Gastrocnemius medialis (tissue), 4 donors: ENCODE results near the gene SALL3.

Experiments used
- CTCF ChIP-seq, 5 experiments: fragments of 450-650 bp in 3 of 5; fragments of 200-600 bp in 2 of 5; sonication (generic) in 2 of 5; IDR thresholded peaks in 4 of 5; conservative IDR thresholded peaks in 1 of 5; 1 replicate in 4 of 5; 2 replicates in 1 of 5; pipeline ENCODE4 v1.5.1; 2016 to 2019; ENCODE audit warnings: antibody characterized with exemption in 5 of 5, mild to moderate bottlenecking in 3 of 5, moderate library complexity in 3 of 5
- POLR2A ChIP-seq, 2 donors: fragments of 450-650 bp; IDR thresholded peaks; one replicate each; pipeline ENCODE4 v1.6.1; 2017; ENCODE audit warnings: antibody characterized with exemption in 2 of 2, mild to moderate bottlenecking in 2 of 2, moderate library complexity in 2 of 2

GRCh38 chr18:78965917-78966792 lies 13.5 kb upstream of the SALL3 start:
- TF ChIP-seq CTCF (IDR thresholded peaks at IDR 0.05 in 4 of 5, conservative IDR thresholded peaks at IDR 0.05 in 1 of 5) (no peak), POLR2A (IDR thresholded peaks at IDR 0.05) (no peak)
